ENCODE results near the gene CCR3.
A peak's percentile ranks its signal among the peaks of the same experiment; 100 is the strongest.
"Not testable (repeated sequence)": the region's sequence is repeated elsewhere in the genome, so short reads cannot be mapped to it uniquely, and the experiment has no call there.

CCR3 gene

DNA sequence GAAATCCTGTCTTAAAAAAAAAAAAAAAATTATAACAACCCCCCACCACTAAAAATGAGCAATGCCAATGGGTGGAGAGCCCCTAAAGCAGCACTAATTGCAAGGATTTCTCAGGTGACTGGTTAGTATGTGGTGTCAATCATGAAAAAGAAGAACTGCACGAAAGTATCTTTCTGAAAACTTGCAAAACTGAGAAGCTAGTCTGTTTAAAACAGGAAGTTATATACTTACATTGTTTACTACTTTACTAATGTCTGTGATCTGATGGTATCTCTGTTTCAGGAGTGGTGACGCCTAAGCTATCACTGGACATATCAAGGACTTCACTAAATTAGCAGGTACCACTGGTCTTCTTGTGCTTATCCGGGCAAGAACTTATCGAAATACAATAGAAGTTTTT is at the start of gene CCR3:
TSS of gene CCR3 (plus strand) at position 341 of the 400 bp plus-strand sequence. CDS start 22,699 bp downstream, outside the sequence.
- DNase-seq: no peak

GRCh38 chr3:46192939-46193338 is 49.3 kb upstream of the CCR3 start:
- no peak for DNase-seq

DNA sequence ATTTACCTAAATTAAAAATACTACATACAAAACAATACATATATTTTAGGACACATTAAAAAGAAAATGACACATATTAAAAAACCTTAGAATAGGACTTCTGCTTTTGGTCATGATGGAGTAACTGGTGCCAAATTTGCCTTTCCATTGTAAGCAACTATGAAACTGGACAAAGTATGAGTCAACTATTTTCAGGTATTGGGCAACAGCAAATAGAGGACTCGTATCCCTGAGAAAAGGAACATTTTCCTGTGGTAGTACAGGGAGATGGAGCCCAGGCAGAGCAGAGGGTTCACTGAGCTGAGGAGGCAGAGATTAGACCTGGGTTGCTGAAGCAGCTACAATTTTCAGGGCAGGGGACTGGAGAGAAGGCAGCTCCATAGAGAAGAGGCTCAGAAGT is 48.8 kb upstream of the CCR3 start:
- DNase-seq: no peak

DNA sequence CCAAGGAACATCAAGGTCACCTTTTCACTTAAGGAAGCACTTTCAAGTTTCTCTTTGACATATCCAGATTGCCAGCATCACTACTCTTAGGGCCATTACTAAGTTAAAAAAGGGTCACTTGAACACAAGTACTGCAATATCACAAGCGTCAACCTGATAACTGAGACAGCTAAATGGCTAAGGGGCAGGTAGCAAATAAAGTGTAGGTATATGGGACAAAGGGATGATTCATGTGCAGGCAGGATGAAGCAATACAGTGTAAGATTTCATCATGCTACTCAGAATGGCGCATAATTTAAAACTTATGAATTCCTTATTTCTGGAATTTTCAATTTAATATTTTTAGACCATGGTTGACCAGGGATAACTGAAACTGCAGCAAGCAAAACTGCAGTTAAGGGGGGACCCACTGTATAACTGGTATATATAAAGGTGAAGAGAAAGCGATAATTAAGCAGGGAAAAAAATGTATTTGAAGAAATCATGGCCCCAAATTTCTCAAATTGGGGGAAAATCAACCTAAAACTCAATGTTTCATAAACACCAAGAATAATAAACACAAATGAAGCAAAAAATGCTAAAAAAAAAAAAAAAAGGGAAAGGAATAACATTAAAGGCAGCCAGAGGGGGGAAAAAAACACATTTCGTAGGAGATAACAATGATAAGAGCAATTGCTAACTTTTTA is 47.2 kb upstream of the CCR3 start:
- DNase-seq: no peak

- no peak for DNase-seq
Measured at GRCh38 chr3:46196261-46196957, 45.9 kb upstream of the CCR3 start.

DNA sequence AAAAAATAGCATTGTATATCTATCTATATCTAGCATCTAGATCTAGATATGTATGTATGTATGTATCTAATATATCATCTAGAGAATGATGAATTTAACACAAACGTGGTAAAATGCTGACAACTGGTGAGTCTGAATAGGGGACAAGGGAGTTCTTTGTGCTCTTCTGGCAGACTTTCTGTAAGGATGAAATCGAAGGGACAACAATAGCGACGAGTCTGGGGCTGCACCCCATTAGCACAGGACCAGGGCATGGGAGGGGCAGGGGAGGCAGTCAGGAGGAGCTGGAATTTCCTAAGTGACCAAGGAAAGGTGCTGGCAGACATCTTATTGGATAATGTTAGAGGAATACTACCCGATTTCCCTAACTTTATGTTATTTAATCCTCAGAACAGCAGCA is 42.0 kb upstream of the CCR3 start:
- no peak for DNase-seq

DNA sequence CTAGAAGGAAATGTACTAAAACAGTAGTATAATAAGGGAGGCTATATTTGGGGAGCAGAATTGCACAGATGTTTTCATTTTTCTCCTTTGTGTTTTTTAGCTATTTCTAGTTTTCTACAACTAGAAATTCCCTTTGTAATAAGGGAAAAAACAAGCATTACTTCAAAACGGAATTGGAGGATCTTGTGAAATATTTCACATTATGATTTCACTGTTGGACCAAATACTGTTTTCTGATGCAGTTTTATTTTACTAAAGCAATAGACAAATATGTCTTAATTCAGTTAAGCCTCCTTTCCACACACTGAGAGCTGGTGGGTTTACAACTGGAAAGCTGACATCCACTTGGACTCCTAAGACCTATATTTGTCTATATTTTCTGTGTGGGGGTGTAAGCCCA is 41.5 kb upstream of the CCR3 start:
- DNase-seq: no peak

GRCh38 chr3:46202535-46202934 is 39.7 kb upstream of the CCR3 start:
- no peak for DNase-seq

- DNase-seq: no peak
Measured at GRCh38 chr3:46203681-46204080, 38.6 kb upstream of the CCR3 start.

DNA sequence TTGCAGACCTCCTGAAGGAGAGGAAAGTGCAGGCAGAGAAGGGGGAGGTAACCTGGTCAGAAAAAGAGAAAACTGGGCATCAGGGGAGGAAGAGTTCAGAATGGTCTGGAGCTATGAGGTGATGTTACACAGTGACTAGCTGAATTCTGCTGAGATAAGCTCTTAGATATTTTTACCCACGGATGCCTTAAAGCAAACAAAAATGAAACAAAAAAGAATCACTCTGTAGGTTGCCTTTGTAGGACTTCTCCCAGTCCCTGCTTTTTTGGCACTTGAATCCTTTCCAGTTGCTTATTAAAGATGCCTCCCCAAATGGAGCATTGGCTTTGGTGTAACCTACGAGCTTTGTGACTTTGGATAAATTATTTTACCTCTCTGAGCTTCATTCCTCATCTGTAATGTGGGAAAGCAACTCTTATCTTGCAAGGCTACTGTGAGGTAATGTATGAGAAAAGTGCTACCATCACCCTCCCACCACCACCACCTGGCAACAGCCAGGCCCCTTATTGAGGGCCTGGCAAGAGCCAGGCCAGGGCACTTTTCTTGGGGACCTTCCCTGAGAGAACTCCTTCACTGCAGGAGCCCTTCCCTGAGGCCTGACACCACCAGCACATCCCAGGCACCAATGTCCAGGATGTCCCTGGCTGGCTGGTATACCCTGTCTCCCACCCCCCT is 36.8 kb upstream of the CCR3 start:
- DNase-seq: no peak

DNA sequence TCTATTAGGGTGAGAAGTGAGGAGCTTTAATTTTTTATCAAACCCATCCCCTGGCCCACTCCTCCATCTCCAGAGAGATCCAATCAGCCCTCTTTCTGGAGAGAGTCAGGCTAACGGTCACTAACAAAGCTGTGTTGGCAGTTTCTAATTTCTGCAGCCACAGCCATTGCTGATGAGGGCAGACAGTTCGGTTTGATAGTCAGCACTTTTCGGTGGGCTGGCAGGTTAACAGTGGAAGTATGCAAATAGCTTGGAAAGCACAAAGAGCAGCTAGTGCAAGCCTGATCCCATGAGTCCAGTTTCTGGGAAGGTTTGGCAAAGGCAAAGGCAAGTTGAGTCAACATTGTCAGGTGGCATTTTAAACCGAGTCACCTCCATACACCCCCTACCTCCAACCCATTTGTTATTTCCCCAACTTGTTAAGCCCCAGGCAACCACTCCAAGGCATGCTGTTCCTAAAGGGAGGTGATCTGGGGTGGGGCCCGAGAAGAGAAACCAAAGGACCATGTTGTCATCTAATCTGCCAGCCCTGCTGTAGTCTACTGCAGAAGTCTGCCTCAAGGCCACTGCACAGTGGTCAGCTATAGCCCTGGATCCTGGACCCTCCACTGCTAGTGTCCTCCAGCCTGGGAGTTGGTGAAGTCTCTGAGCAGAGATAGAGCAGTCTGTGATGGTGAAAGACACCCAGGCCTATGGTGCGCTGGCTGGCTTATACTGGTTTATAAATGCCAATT is 35.8 kb upstream of the CCR3 start:
- DNase-seq: no peak

DNA sequence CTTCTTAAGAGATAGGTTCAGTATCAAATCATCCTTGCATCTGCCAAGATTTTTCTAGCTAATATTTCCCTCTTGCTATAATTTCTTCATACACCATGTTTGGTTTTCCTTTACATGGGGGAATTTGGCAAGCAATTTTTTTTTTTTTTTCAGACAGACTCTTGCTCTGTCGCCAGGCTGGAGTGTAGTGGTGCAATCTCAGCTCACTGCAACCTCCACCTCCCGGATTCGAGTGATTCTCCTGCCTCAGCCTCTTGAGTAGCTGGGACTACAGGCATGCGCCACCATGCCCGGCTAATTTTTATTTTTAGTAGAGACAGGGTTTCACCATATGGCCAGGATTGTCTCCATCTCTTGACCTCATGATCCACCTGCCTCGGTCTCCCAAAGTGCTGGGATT is 34.7 kb upstream of the CCR3 start:
- DNase-seq: not testable (repeated sequence)

DNA sequence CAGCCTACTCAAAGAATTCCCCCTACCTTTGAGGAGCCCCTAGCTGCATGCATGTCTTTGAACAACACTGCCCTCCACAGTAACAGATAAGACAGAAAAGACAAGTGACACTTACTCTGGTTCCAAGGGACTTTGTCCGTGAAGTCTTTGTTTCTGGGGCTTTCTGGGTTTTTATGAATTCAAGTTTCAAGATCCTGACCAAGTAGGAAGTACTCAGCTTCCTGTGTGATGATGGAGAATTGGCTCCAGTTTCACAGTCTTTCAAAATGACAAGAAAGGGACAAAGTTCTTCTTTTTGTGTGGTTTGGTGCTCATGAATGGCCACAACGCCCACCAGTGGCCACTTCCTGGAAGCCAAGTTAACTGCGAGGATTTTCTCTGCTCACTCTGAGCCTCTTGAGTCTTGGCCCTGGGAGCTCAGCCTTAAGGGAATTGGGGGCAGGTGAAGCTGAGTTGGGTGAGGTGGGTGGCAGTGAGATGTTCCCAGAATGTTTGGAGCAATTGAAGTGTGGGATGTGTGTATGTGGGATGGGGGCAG is 34.0 kb upstream of the CCR3 start, which contains the start of gene CCR1:
TSS of gene CCR1 (minus strand) at position 147 of the 538 bp plus-strand sequence. CDS start 4,000 bp downstream, outside the sequence.
- peak; percentile 51 for DNase-seq

DNA sequence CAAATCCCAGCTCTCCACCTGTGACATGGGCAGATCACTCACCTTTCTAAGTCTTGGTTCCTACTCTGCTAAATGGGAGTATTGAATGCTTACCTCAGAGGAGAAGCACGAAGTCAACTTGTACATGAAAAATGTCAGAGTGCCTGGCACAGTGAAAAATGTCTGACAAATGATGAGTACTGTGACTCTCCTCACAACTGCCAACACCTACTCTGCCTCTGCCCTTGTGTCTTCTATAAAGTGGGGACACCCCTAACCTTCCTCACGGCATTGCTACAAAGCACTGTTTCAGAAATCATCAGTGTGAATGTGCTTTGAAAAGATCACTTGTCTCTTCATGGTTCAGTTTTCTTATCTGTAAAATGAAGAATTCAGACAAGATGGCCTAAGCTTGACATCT is 33.2 kb upstream of the CCR3 start:
- no peak for DNase-seq

DNA sequence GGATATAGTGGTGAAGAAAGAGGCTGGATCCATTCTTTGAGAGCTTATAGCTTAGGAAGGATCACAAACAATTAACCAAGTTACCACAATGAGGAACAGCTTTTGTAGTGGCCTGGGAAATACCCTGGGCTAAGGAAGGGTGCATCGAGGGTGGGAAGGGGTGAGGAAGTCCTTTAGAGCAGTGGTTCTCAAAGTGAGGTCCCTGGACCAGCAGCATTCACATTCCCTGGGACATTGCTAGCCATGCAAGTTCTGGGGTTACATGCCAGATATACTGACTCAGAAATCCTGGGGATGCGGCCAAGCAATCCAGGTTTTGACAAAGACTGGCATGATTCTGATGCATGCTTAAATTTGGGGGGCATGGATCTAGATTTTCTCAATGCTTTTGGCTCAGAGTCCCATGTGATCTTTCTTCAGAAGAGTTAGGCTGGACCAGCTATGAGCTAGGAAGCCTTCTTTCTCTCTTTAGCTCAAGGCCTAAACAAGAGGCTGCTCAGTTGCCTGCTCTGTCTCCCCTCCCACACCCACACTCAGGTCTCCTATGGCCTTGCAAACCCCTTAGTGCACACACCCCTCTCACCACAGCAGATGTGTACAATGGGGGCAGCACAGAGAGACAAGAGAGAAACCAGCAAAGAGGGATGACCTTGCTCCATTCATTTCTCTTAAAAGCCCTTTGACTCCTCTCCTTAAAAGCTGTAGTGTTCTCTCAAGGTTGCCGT is 32.4 kb upstream of the CCR3 start:
- DNase-seq: no peak

DNA sequence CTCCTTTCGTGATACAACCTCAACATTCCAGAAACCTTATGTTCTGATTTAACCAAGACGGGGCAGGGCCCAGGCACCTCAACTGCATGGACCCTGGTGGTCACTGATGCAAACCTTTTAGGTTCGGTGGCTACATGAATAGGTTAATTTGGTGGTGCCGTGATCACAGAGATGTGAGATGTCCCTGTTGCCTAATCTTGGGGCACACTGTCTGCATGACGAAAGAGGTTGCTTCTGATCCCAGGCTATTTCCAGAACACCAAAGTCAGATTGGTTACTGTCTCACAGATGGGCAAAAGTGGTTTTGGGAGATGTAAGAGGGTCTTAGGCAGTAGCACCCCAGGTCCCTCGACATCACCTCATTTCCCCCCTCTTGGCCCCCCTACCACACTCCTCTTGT is 30.2 kb upstream of the CCR3 start:
- DNase-seq: no peak

GRCh38 chr3:46213201-46213600 is 29.1 kb upstream of the CCR3 start:
- no peak for DNase-seq

DNA sequence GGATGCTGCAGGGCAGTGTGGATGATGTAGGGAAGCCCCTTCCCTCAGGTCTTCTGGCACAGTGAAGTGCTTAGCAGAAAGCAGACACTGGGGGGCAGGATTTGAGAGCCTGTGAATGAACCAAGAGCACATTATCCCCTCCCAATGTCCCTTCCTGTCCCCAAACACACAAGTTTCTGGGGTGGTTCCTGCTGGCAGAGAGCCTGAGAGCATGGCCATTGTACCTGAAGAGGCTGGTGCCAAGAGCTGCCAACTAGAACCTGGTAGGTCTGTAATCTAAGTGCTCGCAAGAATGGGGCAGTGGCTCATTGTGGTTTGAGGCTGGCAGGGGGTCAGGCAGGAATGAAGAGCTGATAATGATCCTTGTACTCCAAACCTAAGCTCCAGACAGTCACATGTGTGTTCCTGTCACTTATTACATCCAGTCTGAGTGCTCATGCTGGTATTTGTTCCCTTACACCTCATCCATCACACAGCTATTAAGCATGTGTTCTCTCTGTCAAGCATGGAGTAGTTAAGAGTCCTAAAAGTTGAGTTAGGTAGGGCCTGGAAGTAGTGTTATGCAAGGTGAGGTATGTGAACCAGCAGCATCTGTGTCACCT is 27.4 kb upstream of the CCR3 start:
- no peak for DNase-seq

DNA sequence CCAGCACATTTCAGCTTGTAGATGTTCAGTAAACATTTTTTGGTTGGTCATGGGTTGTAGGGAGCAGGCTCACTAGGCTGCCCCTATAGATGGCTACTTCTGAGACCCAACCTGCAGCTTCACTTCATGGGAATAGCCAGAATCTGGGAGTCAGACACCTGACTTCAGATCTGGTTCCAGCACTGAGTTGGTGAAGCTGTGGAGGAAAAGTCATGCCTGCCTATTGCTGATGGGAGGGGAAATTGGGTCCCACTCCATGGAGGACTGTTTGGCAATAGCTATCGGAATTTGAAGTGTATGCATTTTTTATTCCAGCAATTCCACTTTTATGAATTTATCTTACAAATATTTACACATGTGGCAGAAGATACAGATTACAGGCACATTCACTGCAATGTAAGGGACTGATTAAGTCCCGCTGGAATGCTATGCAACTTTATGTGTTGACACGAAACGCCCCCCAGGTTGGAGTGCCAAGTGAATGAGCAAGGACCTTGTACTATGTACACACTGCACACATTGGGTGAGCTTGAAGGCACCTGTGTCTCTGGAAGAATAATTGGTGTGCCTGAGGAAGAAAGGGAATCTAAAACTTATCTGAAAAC is 26.3 kb upstream of the CCR3 start:
- no peak for DNase-seq

- DNase-seq: no peak
Measured at GRCh38 chr3:46218196-46218709, 24.0 kb upstream of the CCR3 start.

- DNase-seq: no peak
Measured at GRCh38 chr3:46221391-46221790, 20.9 kb upstream of the CCR3 start.
